ENCODE results near the gene PDE3A. TPM values are rescaled to one million over a fixed set of nuclear protein-coding genes. Genes with fewer than 3 reads are reported as not detected.

PDE3A gene
- total RNA-seq, 2 experiments from 2014 or later, result not detected

DNA sequence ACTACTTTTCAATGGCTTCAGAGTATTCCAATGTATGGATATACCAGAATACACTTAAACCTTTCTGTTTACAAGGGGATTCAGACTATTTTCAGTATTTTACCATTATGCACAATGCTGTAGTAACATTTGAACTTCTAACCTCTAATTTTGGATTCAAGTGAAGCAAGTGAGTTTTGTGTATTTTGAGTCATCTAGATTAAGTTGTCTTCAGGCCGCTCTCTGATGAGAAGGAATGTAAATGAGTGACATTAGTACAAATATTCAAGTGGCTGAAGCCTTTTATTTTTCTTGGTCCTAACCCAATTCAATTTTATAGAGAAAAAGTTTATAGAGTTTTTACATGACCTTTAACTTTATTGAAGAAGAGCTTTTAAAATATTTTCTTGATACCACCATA is 125.6 kb downstream of the PDE3A start:
- DNase-seq (no peak), ATAC-seq (no peak)
- H3K36me3 Mint-ChIP-seq (ENCODE audit: low read depth), result no peaks in the 10 kb centered on the region
- no peak for TF ChIP-seq CTCF (IDR thresholded peaks at IDR 0.05)
- peaks cover 3% of the 10 kb centered on the region for H3K4me1 Mint-ChIP-seq (ENCODE audit: low read depth)
- ChIA-PET CTCF (no interaction called here), POLR2A (no interaction called here)
- no peak overlapping the region for H3K27ac Mint-ChIP-seq
- H3K4me3 Mint-ChIP-seq, result no peak overlapping the region
- intact Hi-C loops (cut with micrococcal nuclease), result no loop called here
- no peaks in the 10 kb centered on the region for H3K9me3 Mint-ChIP-seq
- H3K27me3 Mint-ChIP-seq, result no peaks in the 10 kb centered on the region

- intact Hi-C loops (cut with micrococcal nuclease), result no loop called here
- Mint-ChIP-seq H3K36me3 (ENCODE audit: low read depth) (no peaks in the 10 kb centered on the region), H3K4me1 (ENCODE audit: low read depth) (peaks cover 3% of the 10 kb centered on the region), H3K27me3 (no peaks in the 10 kb centered on the region), H3K9me3 (no peaks in the 10 kb centered on the region), H3K27ac (no peak overlapping the region), H3K4me3 (no peak overlapping the region)
- DNase-seq (no peak), ATAC-seq (no peak)
- POLR2A ChIA-PET, result no interaction called here
- CTCF ChIA-PET, result no interaction called here
- TF ChIP-seq CTCF (IDR thresholded peaks at IDR 0.05), result no peak
These were observed 126.5 kb downstream of the PDE3A start for GRCh38 chr12:20494851-20495250.

DNA sequence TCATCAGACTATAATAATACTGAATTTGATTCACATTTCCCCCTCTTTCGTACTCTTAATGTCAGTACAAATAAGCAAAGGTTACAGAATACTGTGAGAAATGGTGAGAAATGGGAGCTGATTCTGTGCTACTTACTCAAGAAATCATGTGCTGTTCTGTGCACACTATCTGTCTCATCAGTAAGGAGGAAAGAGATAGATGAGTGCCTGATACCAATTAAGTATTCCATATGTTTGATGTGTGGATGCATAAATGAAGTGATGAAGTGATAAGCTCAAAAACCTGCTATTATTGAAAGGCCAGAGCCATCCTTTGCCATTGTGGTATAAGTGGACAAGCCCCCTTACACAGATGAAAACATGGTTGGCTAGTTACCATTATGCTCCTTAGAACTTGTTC is 127.7 kb downstream of the PDE3A start:
- DNase-seq (no peak), ATAC-seq (no peak)
- CTCF ChIA-PET, result no interaction called here
- Mint-ChIP-seq H3K27ac (no peak overlapping the region), H3K27me3 (no peaks in the 10 kb centered on the region), H3K4me3 (no peak overlapping the region), H3K9me3 (no peaks in the 10 kb centered on the region), H3K36me3 (ENCODE audit: low read depth) (no peaks in the 10 kb centered on the region), H3K4me1 (ENCODE audit: low read depth) (peaks cover 3% of the 10 kb centered on the region)
- TF ChIP-seq CTCF (IDR thresholded peaks at IDR 0.05), result no peak
- intact Hi-C loops (cut with micrococcal nuclease), result no loop called here
- POLR2A ChIA-PET, result no interaction called here

DNA sequence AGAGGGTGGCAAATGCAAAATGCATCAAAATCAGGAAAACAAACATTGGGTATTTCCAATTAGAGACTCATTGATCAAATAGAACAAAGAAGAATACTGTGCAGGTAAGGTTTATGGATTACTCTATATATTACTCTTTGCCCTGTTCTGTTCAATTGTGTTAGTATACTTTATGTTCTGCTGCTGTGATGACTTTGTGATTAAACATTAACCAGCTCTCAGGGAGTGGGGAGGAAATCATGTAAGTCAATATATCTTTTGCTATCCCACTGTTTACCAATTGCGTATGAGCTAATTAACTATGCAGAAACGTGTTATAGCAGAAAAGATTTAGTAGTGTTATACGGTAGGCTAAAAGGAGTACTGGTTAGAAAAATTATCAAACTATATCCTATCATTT is 129.4 kb downstream of the PDE3A start:
- ATAC-seq, result no peak
- POLR2A ChIA-PET, result no interaction called here
- no peaks in the 10 kb centered on the region for H3K4me1 Mint-ChIP-seq (ENCODE audit: low read depth)
- no peak for TF ChIP-seq CTCF (IDR thresholded peaks at IDR 0.05)
- H3K4me3 Mint-ChIP-seq, result no peak overlapping the region
- CTCF ChIA-PET, result no interaction called here
- no peak for DNase-seq
- H3K27me3 Mint-ChIP-seq, result no peaks in the 10 kb centered on the region
- H3K9me3 Mint-ChIP-seq, result no peaks in the 10 kb centered on the region
- intact Hi-C loops (cut with micrococcal nuclease), result no loop called here
- no peaks in the 10 kb centered on the region for H3K36me3 Mint-ChIP-seq (ENCODE audit: low read depth)
- no peak overlapping the region for H3K27ac Mint-ChIP-seq

DNA sequence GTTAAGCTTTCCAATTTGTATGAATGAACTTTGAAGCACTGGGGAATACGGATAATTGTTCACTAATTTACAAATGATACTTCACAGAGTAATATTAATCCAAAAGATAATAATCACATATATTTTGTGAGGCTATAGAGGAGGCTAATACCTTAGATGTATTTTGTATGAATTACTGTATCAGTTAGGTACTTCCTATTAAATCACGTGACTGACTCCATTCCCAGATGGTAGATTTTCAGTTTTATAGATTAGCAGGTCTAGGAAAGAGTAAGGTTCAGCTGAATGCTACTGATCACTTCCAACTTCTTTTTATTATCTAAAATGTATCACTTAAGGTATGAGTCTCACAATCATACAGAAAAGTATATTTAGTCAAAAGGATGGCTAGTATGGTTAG is 133.6 kb downstream of the PDE3A start:
- Mint-ChIP-seq H3K36me3 (ENCODE audit: low read depth) (no peaks in the 10 kb centered on the region), H3K4me3 (no peak overlapping the region), H3K4me1 (ENCODE audit: low read depth) (no peaks in the 10 kb centered on the region), H3K27me3 (no peaks in the 10 kb centered on the region), H3K27ac (no peak overlapping the region), H3K9me3 (no peaks in the 10 kb centered on the region)
- intact Hi-C loops (cut with micrococcal nuclease), result no loop called here
- ATAC-seq (no peak), DNase-seq (no peak)
- POLR2A ChIA-PET, result no interaction called here
- no peak for TF ChIP-seq CTCF (IDR thresholded peaks at IDR 0.05)
- CTCF ChIA-PET, result no interaction called here
